C4-2B (cell line): ENCODE measurements around the gene DDOST.

ENCODE experiments used
- CTCF ChIP-seq: fragments of 450-650 bp; conservative IDR thresholded peaks from 2 replicates; pipeline ENCODE4 v1.5.1; 2017; ENCODE audit warnings: mild to moderate bottlenecking
- ZFX ChIP-seq: fragments of 450-650 bp; IDR thresholded peaks from 2 replicates; pipeline ENCODE4 v1.6.1; 2017

- TF ChIP-seq CTCF (no peak), ZFX (no peak)
Observed at GRCh38 chr1:20708057-20708456, 46.9 kb upstream of the DDOST start.
